Measurements from ENCODE around the gene FARSA. TPM values are rescaled to one million over a fixed set of nuclear protein-coding genes. Genes with fewer than 3 reads are reported as not detected.
A peak's percentile ranks its signal among the peaks of the same experiment; 100 is the strongest.

The FARSA gene
- total and polyA plus RNA-seq, 2 of the 13 experiments (the other 11 are each of a cell fraction or from before 2014, with no cell fraction given): 25.9 to 72.0 TPM

GRCh38 chr19:12965017-12965811 is 31.7 kb upstream of the FARSA start (continued):
- TF ChIP-seq KLF12 (CRISPR knock-in tag; IDR thresholded peaks at IDR 0.05; ENCODE audit: borderline replicate concordance) (0 out of 2 replicates have a peak, but pooled peaks have one; percentile 35), SALL2 (CRISPR knock-in tag; IDR thresholded peaks at IDR 0.05) (peak; percentile 75; the same call in 1 of the 2 replicates), GTF2F1 (IDR thresholded peaks at IDR 0.05; ENCODE audit: low read length) (no peak), ZNF281 (CRISPR knock-in tag; IDR thresholded peaks at IDR 0.05; ENCODE audit: borderline replicate concordance) (peak; percentile 39; the same call in 1 of the 2 replicates), ZBTB46 (CRISPR knock-in tag; IDR thresholded peaks at IDR 0.05; ENCODE audit: borderline replicate concordance) (no peak), SKI (IDR thresholded peaks at IDR 0.05; ENCODE audit: partially characterized antibody) (no peak), ZSCAN30 (CRISPR knock-in tag; IDR thresholded peaks at IDR 0.05) (no peak), SMC3 (IDR thresholded peaks at IDR 0.05; ENCODE audit: low read length) (peak; percentile 32; the same call in 1 of the 2 replicates), TBX2 (CRISPR knock-in tag; IDR thresholded peaks at IDR 0.05; ENCODE audit: borderline replicate concordance) (peak; percentile 38; the same call in 1 of the 2 replicates), ZNF350 (CRISPR knock-in tag; IDR thresholded peaks at IDR 0.05; ENCODE audit: borderline replicate concordance, low read depth) (peak; percentile 34; the same call in 1 of the 2 replicates), NPAS2 (CRISPR knock-in tag; IDR thresholded peaks at IDR 0.05; ENCODE audit: borderline replicate concordance) (no peak), SP4 (CRISPR knock-in tag; IDR thresholded peaks at IDR 0.05) (peak; percentile 50; the same call in 1 of the 2 replicates), SALL1 (CRISPR knock-in tag; IDR thresholded peaks at IDR 0.05) (peak; percentile 67; the same call in 1 of the 2 replicates), RELA (CRISPR knock-in tag; IDR thresholded peaks at IDR 0.05) (no peak; the same call in 1 of the 2 replicates), MYPOP (CRISPR knock-in tag; IDR thresholded peaks at IDR 0.05) (peak; percentile 67; the same call in 1 of the 2 replicates), ZNF142 (CRISPR knock-in tag; IDR thresholded peaks at IDR 0.05) (no peak), ATM (IDR thresholded peaks at IDR 0.05; ENCODE audit: borderline replicate concordance) (no peak)

Measured in HepG2 (cell line).